Tibial nerve (tissue), 4 donors: Measurements from ENCODE around the gene STARD8.
"Not testable (repeated sequence)": the region's sequence is repeated elsewhere in the genome, so short reads cannot be mapped to it uniquely, and the experiment has no call there.

ENCODE experiments used
- CTCF ChIP-seq, 5 experiments: fragments of 200-600 bp in 3 of 5; fragments of 450-650 bp in 2 of 5; sonication (generic) in 3 of 5; IDR thresholded peaks; one replicate each; pipeline ENCODE4 v1.5.1; 2016 to 2019; ENCODE audit warnings: antibody characterized with exemption in 5 of 5, mild to moderate bottlenecking in 3 of 5, moderate library complexity in 2 of 5
- EP300 ChIP-seq, 2 donors: sonication (generic); formaldehyde crosslinking; IDR thresholded peaks; one replicate each; pipeline ENCODE4 v1.6.1; 2017; ENCODE audit warnings: antibody characterized with exemption in 2 of 2, mild to moderate bottlenecking in 1 of 2
- POLR2A ChIP-seq, 2 donors: fragments of 450-650 bp; IDR thresholded peaks; one replicate each; pipeline ENCODE4 v1.6.1; 2017; ENCODE audit warnings: antibody characterized with exemption in 2 of 2, mild to moderate bottlenecking in 2 of 2, moderate library complexity in 2 of 2

- not testable (repeated sequence) for TF ChIP-seq EP300, CTCF, POLR2A (IDR thresholded peaks at IDR 0.05)
Observed at GRCh38 chrX:68604216-68604615, 43.2 kb upstream of the STARD8 start.
